ENCODE data around the gene SYT7.

DNA sequence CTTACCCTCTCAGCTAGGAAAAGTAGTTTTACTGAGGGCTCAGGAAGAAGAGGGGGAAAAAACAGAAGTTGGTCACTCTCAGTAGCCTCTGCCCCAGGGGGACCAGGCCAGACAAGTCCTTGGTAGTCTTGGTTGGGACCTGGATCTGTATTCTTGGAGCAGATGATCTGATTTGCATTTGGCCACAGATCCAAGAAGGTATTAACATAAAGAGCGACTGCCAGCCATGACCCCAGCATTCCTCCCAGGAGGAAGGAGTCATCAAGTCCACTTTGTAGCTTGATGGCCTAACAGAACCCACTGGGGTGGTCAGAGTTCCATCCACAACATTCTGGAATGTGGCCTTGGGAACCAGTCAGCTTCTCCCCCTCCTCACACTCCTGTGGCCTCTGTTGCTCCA is 78.4 kb downstream of the SYT7 start:
- no peak for TF ChIP-seq CTCF (optimal IDR thresholded peaks at IDR 0.05 in 1 of 3, IDR thresholded peaks at IDR 0.05 in 1 of 3, conservative IDR thresholded peaks at IDR 0.05 in 1 of 3; ENCODE audit: extremely low read depth in 1 of 3, insufficient read depth in 2 of 3, low read length in 3 of 3)
- TF ChIP-seq EZH2 (IDR thresholded peaks at IDR 0.05; ENCODE audit: low read length): no peak
